Fibroblast of lung (primary cell): ENCODE results near the gene NCBP2.

Experiments
- CTCF ChIP-seq, 2 donors: IDR thresholded peaks in 1 of 2; conservative IDR thresholded peaks in 1 of 2; 1 replicate in 1 of 2; 2 replicates in 1 of 2; pipeline ENCODE4 v1.5.1; 2011 to 2012; ENCODE audit warnings: low read length in 2 of 2, control low read depth in 1 of 2, inconsistent platforms in 1 of 2, low read depth in 1 of 2, mild to moderate bottlenecking in 1 of 2
- EZH2 ChIP-seq: IDR thresholded peaks from 2 replicates; pipeline ENCODE4 v1.5.1; 2012; ENCODE audit warnings: low read length, control low read depth, mild to moderate bottlenecking; ENCODE audit errors: missing control alignments

- no peak for TF ChIP-seq CTCF (conservative IDR thresholded peaks at IDR 0.05 in 1 of 2, IDR thresholded peaks at IDR 0.05 in 1 of 2; ENCODE audit: low read depth in 1 of 2, low read length in 2 of 2)
- no peak for TF ChIP-seq EZH2
These were observed 23.5 kb upstream of the NCBP2 start for GRCh38 chr3:196965804-196966173.
